Endothelial cell of umbilical vein (primary cell): ENCODE results near the gene SP3. TPM values are rescaled to one million over a fixed set of nuclear protein-coding genes. Genes with fewer than 3 reads are reported as not detected.

Experiments used
- BruUV-seq: library from RNA; stranded (reverse); fragments of 400-500 nt; replicated peaks from 2 replicates; lab custom pipeline; 2021; lab: Mats Ljungman, UMichigan
- CTCF ChIA-PET: fragments of 300-600, 350-600 bp; sonication (Branson Sonifier 250); formaldehyde crosslinking; loops from one replicate; lab custom pipeline; 2021; ENCODE audit warnings: antibody characterized with exemption, inconsistent platforms; lab: Charles Lee
- POLR2A ChIA-PET: fragments of 300-600, 350-600 bp; sonication (Branson Sonifier 250); formaldehyde crosslinking; loops from one replicate; lab custom pipeline; 2021; ENCODE audit warnings: antibody characterized with exemption, inconsistent platforms; lab: Charles Lee
- DNase-seq: peaks from one replicate; pipeline ENCODE4 v3.0.0-alpha.2; 2011; ENCODE audit warnings: low read depth, low spot score
- FAIRE-seq: peaks from 2 replicates; lab custom pipeline; 2011; peaks lifted over from hg19 to GRCh38; lab: Jason Lieb, UNC
- H2AFZ ChIP-seq: 2 replicates; pipeline ENCODE4 v1.6.0; 2012; ENCODE audit warnings: low read depth, low read length, control low read depth, inconsistent platforms
- H3K27ac ChIP-seq: 2 replicates; pipeline ENCODE4 v1.5.1; 2011; ENCODE audit warnings: low read depth, mild to moderate bottlenecking, control low read depth, low read length, moderate library complexity; ENCODE audit not compliant: insufficient read depth
- H3K27me3 ChIP-seq, 2 experiments: 2 replicates each; pipeline versions ENCODE4 v1.6.0 to v1.6.1; 2011; ENCODE audit warnings: low read length in 2 of 2, mixed read lengths in 1 of 2; ENCODE audit not compliant: control insufficient read depth in 2 of 2, insufficient read depth in 2 of 2
- H3K36me3 ChIP-seq, 2 experiments: 2 replicates in 1 of 2; 3 replicates in 1 of 2; pipeline ENCODE4 v1.5.1; 2011; ENCODE audit warnings: low read length in 2 of 2, mild to moderate bottlenecking in 1 of 2, moderate library complexity in 1 of 2; ENCODE audit not compliant: control insufficient read depth in 2 of 2, insufficient read depth in 2 of 2; ENCODE audit errors: extremely low read depth in 1 of 2
- H3K4me1 ChIP-seq: 3 replicates; pipeline ENCODE4 v1.5.1; 2011; ENCODE audit warnings: mild to moderate bottlenecking, low read length; ENCODE audit not compliant: control insufficient read depth, insufficient read depth; ENCODE audit errors: extremely low read depth
- H3K4me2 ChIP-seq: 2 replicates; pipeline ENCODE4 v1.6.1; 2011; ENCODE audit warnings: low read length, control low read depth, mixed read lengths; ENCODE audit not compliant: insufficient read depth
- H3K4me3 ChIP-seq, 3 experiments: fragments of 200-600 bp in 1 of 3; sonication (generic), shearing (Covaris generic) in 1 of 3; replicated peaks in 1 of 3; 2 replicates each; pipeline ENCODE4 v1.5.1; 2011 to 2016; ENCODE audit warnings: control low read depth in 3 of 3, low read length in 3 of 3, mild to moderate bottlenecking in 2 of 3, inconsistent platforms in 1 of 3, low read depth in 1 of 3, moderate library complexity in 1 of 3; ENCODE audit not compliant: insufficient read depth in 1 of 3
- H3K79me2 ChIP-seq: 2 replicates; pipeline ENCODE4 v1.6.0; 2012; ENCODE audit warnings: low read length, inconsistent platforms; ENCODE audit not compliant: control insufficient read depth, insufficient read depth
- H3K9ac ChIP-seq: replicated peaks from 2 replicates; pipeline ENCODE3; 2011; ENCODE audit warnings: low read length, control low read depth; ENCODE audit not compliant: insufficient read depth; ENCODE audit errors: extremely low read depth
- H3K9me1 ChIP-seq: replicated peaks from 3 replicates; pipeline ENCODE4 v1.6.0; 2011; ENCODE audit warnings: mild to moderate bottlenecking, low read length; ENCODE audit not compliant: control insufficient read depth, insufficient read depth; ENCODE audit errors: extremely low read depth
- H3K9me3 ChIP-seq: replicated peaks from 2 replicates; pipeline ENCODE4 v1.5.1; 2012; ENCODE audit warnings: low read length, inconsistent platforms; ENCODE audit not compliant: control insufficient read depth, insufficient read depth
- H4K20me1 ChIP-seq: replicated peaks from 2 replicates; pipeline ENCODE3; 2011; ENCODE audit warnings: mild to moderate bottlenecking, low read length; ENCODE audit not compliant: control insufficient read depth, insufficient read depth; ENCODE audit errors: extremely low read depth
- EZH2 ChIP-seq: IDR thresholded peaks from 2 replicates; pipeline ENCODE4 v1.6.1; 2012; ENCODE audit warnings: borderline replicate concordance, low read depth, mild to moderate bottlenecking, moderate library complexity, low read length, inconsistent platforms; ENCODE audit not compliant: severe bottlenecking
- FOS ChIP-seq: IDR thresholded peaks from 2 replicates; pipeline ENCODE4 v1.6.1; 2011; ENCODE audit warnings: mild to moderate bottlenecking, low read length, moderate library complexity, borderline replicate concordance; ENCODE audit not compliant: insufficient read depth
- GATA2 ChIP-seq: IDR thresholded peaks from 2 replicates; pipeline ENCODE4 v1.7.0; 2011; ENCODE audit warnings: low read depth, mild to moderate bottlenecking, moderate library complexity, mixed read lengths, low read length; ENCODE audit not compliant: insufficient read length, insufficient read depth
- JUN ChIP-seq: IDR thresholded peaks from 2 replicates; pipeline ENCODE4 v1.6.1; 2011; ENCODE audit warnings: borderline replicate concordance, low read depth; ENCODE audit not compliant: insufficient read length, insufficient read depth
- MYC ChIP-seq: IDR thresholded peaks from one replicate; pipeline ENCODE4 v1.6.1; 2011; ENCODE audit warnings: mild to moderate bottlenecking, low read depth, low read length
- POLR2A ChIP-seq: IDR thresholded peaks from 2 replicates; pipeline ENCODE4 v1.6.1; 2012; ENCODE audit warnings: low read depth, mild to moderate bottlenecking, control low read depth, low read length
- POLR2AphosphoS5 ChIP-seq: IDR thresholded peaks from 2 replicates; pipeline ENCODE4 v1.6.1; 2012; ENCODE audit warnings: low read depth, mild to moderate bottlenecking, control low read depth, low read length, moderate library complexity; ENCODE audit not compliant: insufficient read depth
- dilution Hi-C: fragments of 300-500 bp; cut with MboI; formaldehyde crosslinking; loops from one replicate; pipeline ENCODE4 v1.15.0; 2019; ENCODE audit warnings: low sequenced_read_pairs; ENCODE audit not compliant: extremely low pct_ligation_motif_present
- intact Hi-C: fragments of 100-400 bp; cut with micrococcal nuclease; formaldehyde crosslinking; loops from one replicate; pipeline ENCODE4 v1.10.0; 2022
- polyA plus RNA-seq, 4 experiments: library from polyadenylated mRNA; depleted of rRNA in 3 of 4; stranded (reverse) in 3 of 4; unstranded in 1 of 4; fragments of >200 nt; gene quantifications; 2 replicates each; pipeline versions ENCODE4 v1.2.1 to v1.2.3, GENCODE V29; 2011 to 2012; ENCODE audit warnings: missing spikeins in 1 of 4
- total RNA-seq: library from RNA; stranded (reverse); gene quantifications from 2 replicates; pipeline ENCODE4 v1.2.3, GENCODE V29; 2021
- TF ChIP-seq, protein P1 (sequence below), 2 donors: IDR thresholded peaks; 1 replicate in 1 of 2; 2 replicates in 1 of 2; pipeline ENCODE4 v1.5.1; 2011; ENCODE audit warnings: low read length in 2 of 2, mild to moderate bottlenecking in 2 of 2, moderate library complexity in 2 of 2, control low read depth in 1 of 2, inconsistent platforms in 1 of 2, low read depth in 1 of 2; ENCODE audit not compliant: insufficient read depth in 1 of 2; ENCODE audit errors: extremely low read depth in 1 of 2
- TF ChIP-seq, protein P2 (sequence below): IDR thresholded peaks from 2 replicates; pipeline ENCODE4 v1.6.1; 2011; ENCODE audit not compliant: insufficient read depth, insufficient read length

Gene SP3
- total and polyA plus RNA-seq, 2 donors (not counting 3 experiments of a cell fraction or from before 2014, with no cell fraction given) = 23.9 to 59.0 TPM

DNA sequence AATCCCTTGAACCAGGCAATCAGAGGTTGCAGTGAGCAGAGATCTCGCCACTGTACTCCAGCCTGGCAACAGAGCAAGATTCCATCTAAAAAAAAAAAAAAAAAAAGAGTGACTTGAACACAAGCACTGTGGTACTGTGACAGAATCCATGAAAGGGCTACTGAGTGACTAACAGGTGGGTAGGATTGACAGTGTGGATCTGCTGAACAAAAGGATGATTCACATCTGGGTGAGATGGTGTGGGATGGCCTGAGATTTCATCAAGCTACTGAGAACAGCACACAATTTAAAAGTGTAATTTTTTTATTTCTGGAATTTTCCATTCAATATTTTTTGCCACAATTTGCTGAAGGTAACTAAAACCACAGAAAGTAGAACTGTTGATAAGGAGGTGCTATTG, 13.3 kb upstream of the SP3 start:
- Histone ChIP-seq H3K9ac (no peak overlapping the region), H3K27ac (no peak overlapping the region), H3K9me3 (no peaks in the 10 kb centered on the region), H3K4me1 (no peaks in the 10 kb centered on the region), H3K27me3 (no peaks in the 10 kb centered on the region), H3K9me1 (no peaks in the 10 kb centered on the region), H2AFZ (no peak overlapping the region), H3K79me2 (no peaks in the 10 kb centered on the region), H3K4me3 (no peak overlapping the region), H3K36me3 (no peaks in the 10 kb centered on the region), H3K4me2 (no peak overlapping the region), H4K20me1 (no peaks in the 10 kb centered on the region)
- intact Hi-C loops = no loop called here
- ChIA-PET POLR2A (no interaction called here), CTCF (no interaction called here)
- dilution Hi-C loops = no loop called here
- TF ChIP-seq MYC = no peak
- TF ChIP-seq POLR2A = no peak
- no peak for TF ChIP-seq JUN
- TF ChIP-seq, protein P1, sequence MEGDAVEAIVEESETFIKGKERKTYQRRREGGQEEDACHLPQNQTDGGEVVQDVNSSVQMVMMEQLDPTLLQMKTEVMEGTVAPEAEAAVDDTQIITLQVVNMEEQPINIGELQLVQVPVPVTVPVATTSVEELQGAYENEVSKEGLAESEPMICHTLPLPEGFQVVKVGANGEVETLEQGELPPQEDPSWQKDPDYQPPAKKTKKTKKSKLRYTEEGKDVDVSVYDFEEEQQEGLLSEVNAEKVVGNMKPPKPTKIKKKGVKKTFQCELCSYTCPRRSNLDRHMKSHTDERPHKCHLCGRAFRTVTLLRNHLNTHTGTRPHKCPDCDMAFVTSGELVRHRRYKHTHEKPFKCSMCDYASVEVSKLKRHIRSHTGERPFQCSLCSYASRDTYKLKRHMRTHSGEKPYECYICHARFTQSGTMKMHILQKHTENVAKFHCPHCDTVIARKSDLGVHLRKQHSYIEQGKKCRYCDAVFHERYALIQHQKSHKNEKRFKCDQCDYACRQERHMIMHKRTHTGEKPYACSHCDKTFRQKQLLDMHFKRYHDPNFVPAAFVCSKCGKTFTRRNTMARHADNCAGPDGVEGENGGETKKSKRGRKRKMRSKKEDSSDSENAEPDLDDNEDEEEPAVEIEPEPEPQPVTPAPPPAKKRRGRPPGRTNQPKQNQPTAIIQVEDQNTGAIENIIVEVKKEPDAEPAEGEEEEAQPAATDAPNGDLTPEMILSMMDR (IDR thresholded peaks at IDR 0.05; ENCODE audit: extremely low read depth in 1 of 2, insufficient read depth in 1 of 2, low read depth in 1 of 2, low read length in 2 of 2) = no peak
- no peak for TF ChIP-seq EZH2
- FAIRE-seq (no peak), DNase-seq (no peak)
- no TSS peak for BruUV-seq

DNA sequence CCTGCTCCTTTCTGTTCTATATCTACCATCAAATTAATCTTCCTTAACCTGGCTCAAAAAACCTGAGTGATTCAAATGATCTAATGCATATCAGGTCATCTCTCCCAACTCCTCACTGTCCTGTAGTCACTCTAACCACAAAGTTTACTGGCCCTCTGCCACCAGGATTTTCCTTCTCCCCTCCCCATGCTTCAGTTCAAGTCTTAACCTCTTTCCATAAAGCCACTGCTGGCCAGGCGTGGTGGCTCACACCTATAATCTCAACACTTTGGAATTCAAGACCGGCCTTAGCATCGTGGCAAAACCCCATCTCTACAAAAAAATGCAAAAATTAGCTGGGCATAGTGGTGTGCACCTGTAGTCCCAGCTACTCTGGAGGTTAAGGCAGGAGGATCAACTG, 7.5 kb upstream of the SP3 start:
- no peaks in the 10 kb centered on the region for H4K20me1 ChIP-seq
- FAIRE-seq (no peak), DNase-seq (no peak)
- H3K4me3 ChIP-seq = no peak overlapping the region
- TF ChIP-seq MYC (no peak), POLR2AphosphoS5 (no peak), EZH2 (no peak), JUN (no peak), FOS (no peak), GATA2 (no peak), POLR2A (no peak)
- TF ChIP-seq, protein P1 (IDR thresholded peaks at IDR 0.05; ENCODE audit: extremely low read depth in 1 of 2, insufficient read depth in 1 of 2, low read depth in 1 of 2, low read length in 2 of 2) = no peak
- TF ChIP-seq, protein P2, sequence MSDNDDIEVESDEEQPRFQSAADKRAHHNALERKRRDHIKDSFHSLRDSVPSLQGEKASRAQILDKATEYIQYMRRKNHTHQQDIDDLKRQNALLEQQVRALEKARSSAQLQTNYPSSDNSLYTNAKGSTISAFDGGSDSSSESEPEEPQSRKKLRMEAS = no peak
- intact Hi-C loops (loop anchor here (2.0 kb wide), 1 partner anchor 278 kb away; no protein-coding TSS in a partner anchor), dilution Hi-C loops (no loop called here)
- no peaks in the 10 kb centered on the region for H3K36me3 ChIP-seq
- no peaks in the 10 kb centered on the region for H3K9me1 ChIP-seq
- POLR2A ChIA-PET = no interaction called here
- H3K27me3 ChIP-seq = no peaks in the 10 kb centered on the region
- CTCF ChIA-PET = no interaction called here
- H2AFZ ChIP-seq = no peak overlapping the region
- H3K4me1 ChIP-seq = no peaks in the 10 kb centered on the region
- no peaks in the 10 kb centered on the region for H3K79me2 ChIP-seq
- no peak overlapping the region for H3K27ac ChIP-seq
- H3K4me2 ChIP-seq = no peak overlapping the region
- no peaks in the 10 kb centered on the region for H3K9me3 ChIP-seq
- BruUV-seq = no TSS peak
- no peak overlapping the region for H3K9ac ChIP-seq
